Calu3 (cell line): ENCODE data around the gene DDX19B. TPM values are rescaled to one million over a fixed set of nuclear protein-coding genes. Genes with fewer than 3 reads are reported as not detected.

Experiments
- BruUV-seq: library from RNA; stranded (reverse); fragments of 400-500 nt; replicated peaks from 2 replicates; lab custom pipeline; 2021; lab: Mats Ljungman, UMichigan
- CTCF ChIA-PET: fragments of 300-600 bp; sonication (Branson Sonifier 250); formaldehyde crosslinking; loops from one replicate; lab custom pipeline; 2022; ENCODE audit warnings: antibody characterized with exemption; lab: Charles Lee
- DNase-seq: peaks from one replicate; pipeline ENCODE4 v3.0.0; 2022
- H3K27ac Mint-ChIP-seq: one replicate; pipeline ENCODE4 v1.8.0; 2022; ENCODE audit warnings: mixed read lengths; ENCODE audit not compliant: unreplicated experiment
- H3K27me3 Mint-ChIP-seq: one replicate; pipeline ENCODE4 v1.8.0; 2022; ENCODE audit warnings: mixed read lengths; ENCODE audit not compliant: unreplicated experiment
- H3K36me3 Mint-ChIP-seq: one replicate; pipeline ENCODE4 v1.8.0; 2022; ENCODE audit warnings: mild to moderate bottlenecking, moderate library complexity, mixed read lengths; ENCODE audit not compliant: insufficient read depth, unreplicated experiment
- H3K4me1 Mint-ChIP-seq: one replicate; pipeline ENCODE4 v1.8.0; 2022; ENCODE audit warnings: mild to moderate bottlenecking, low read depth, mixed read lengths; ENCODE audit not compliant: unreplicated experiment
- H3K4me3 Mint-ChIP-seq: one replicate; pipeline ENCODE4 v1.8.0; 2022; ENCODE audit warnings: mild to moderate bottlenecking, low read depth, moderate library complexity, mixed read lengths; ENCODE audit not compliant: unreplicated experiment
- H3K9me3 Mint-ChIP-seq: one replicate; pipeline ENCODE4 v1.8.0; 2022; ENCODE audit warnings: low read depth, mixed read lengths; ENCODE audit not compliant: unreplicated experiment
- intact Hi-C: fragments of 100-400 bp; cut with micrococcal nuclease; formaldehyde crosslinking; loops from one replicate; pipeline ENCODE4 v1.10.0; 2022; ENCODE audit not compliant: unreplicated experiment
- total RNA-seq: library from RNA; stranded (reverse); gene quantifications from 2 replicates; pipeline ENCODE4 v1.2.3, GENCODE V29; 2022
- TF ChIP-seq, protein P1 (sequence below): fragments of 200-600 bp; IDR thresholded peaks from one replicate; pipeline ENCODE4 v1.8.0; 2022; ENCODE audit warnings: antibody characterized with exemption; ENCODE audit not compliant: unreplicated experiment

Gene DDX19B
- total RNA-seq, 1 experiment from 2014 or later = 45.2 TPM

DNA sequence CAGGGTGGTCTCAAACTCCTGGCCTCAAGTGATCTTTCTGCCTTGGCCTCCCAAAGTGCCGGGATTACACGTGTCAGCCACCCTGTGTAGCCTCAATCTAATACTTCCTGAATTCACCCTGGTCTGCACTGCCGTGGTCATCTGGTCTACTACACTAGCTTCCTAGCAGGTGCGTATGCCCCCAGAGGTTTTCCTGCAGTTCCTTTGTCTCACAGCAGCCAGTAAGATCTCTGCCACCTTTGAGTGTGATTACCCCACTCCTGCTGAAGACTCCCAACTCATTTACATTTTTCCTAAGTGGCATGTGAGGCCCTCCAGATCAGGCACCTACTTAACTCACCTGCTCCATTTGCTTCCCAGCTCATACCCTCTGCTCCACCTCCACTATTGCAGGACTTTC is 42.6 kb downstream of the DDX19B start:
- BruUV-seq = no TSS peak
- intact Hi-C loops = no loop called here
- CTCF ChIA-PET = no interaction called here
- TF ChIP-seq, protein P1, sequence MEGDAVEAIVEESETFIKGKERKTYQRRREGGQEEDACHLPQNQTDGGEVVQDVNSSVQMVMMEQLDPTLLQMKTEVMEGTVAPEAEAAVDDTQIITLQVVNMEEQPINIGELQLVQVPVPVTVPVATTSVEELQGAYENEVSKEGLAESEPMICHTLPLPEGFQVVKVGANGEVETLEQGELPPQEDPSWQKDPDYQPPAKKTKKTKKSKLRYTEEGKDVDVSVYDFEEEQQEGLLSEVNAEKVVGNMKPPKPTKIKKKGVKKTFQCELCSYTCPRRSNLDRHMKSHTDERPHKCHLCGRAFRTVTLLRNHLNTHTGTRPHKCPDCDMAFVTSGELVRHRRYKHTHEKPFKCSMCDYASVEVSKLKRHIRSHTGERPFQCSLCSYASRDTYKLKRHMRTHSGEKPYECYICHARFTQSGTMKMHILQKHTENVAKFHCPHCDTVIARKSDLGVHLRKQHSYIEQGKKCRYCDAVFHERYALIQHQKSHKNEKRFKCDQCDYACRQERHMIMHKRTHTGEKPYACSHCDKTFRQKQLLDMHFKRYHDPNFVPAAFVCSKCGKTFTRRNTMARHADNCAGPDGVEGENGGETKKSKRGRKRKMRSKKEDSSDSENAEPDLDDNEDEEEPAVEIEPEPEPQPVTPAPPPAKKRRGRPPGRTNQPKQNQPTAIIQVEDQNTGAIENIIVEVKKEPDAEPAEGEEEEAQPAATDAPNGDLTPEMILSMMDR = no peak
- Mint-ChIP-seq H3K4me1 (peaks cover 7% of the 10 kb centered on the region), H3K27me3 (no peaks in the 10 kb centered on the region), H3K27ac (no peak overlapping the region), H3K36me3 (peaks cover 34% of the 10 kb centered on the region), H3K4me3 (no peak overlapping the region), H3K9me3 (no peaks in the 10 kb centered on the region)
- no peak for DNase-seq

DNA sequence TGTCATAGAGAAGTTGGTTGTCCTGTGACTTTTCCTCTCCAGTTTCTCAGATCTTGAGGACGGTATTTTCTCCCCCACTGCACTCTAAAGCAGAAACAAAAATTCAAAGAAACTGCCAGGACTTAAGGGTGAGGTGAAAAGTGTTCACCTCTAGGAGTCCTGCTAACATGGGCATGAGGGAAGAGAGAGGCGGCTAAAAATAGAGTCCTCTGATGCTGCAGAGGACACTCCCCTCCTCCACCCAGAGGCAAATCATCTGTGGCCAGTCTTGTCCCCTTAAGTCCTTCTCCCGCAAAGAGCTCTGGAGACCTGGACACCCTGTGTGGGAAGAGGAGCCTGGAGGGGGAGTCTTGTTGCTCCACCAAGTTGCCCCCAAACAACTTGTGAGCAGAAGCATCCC is 43.0 kb downstream of the DDX19B start:
- no TSS peak for BruUV-seq
- TF ChIP-seq, protein P1 = no peak
- Mint-ChIP-seq H3K27me3 (no peaks in the 10 kb centered on the region), H3K27ac (peak overlapping the region; percentile 33), H3K9me3 (no peaks in the 10 kb centered on the region), H3K36me3 (peaks cover 34% of the 10 kb centered on the region), H3K4me3 (no peak overlapping the region), H3K4me1 (peaks cover 7% of the 10 kb centered on the region)
- CTCF ChIA-PET = interaction anchor here (0.7 kb wide), 1 partner anchor 225 kb away, joined by 13 read pairs; no protein-coding TSS in a partner anchor
- DNase-seq = no peak
- intact Hi-C loops = no loop called here

DNA sequence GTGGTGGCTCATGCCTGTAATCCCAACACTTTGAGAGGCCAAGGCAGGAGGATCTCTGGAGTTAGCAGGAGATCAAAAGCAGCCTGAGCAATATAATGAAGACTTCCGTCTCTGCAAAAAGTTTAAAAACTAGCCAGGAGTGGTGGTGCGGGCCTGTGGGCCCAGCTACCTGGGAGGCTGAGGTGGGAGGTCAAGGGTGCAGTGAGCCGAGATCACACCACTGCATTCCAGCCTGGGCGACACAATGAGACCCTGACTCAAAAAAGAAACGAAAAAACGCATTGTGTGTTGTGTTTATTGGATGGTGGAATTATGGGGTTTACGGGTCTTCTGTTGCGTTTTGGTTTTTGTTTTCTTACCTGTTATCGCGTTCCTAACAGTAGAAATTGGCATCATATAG is 46.9 kb downstream of the DDX19B start:
- Mint-ChIP-seq H3K9me3 (no peaks in the 10 kb centered on the region), H3K27me3 (no peaks in the 10 kb centered on the region), H3K27ac (peak overlapping the region; percentile 98), H3K4me3 (peak overlapping the region; percentile 91), H3K4me1 (peaks cover 16% of the 10 kb centered on the region), H3K36me3 (peaks cover 48% of the 10 kb centered on the region)
- CTCF ChIA-PET = interaction anchor here (0.8 to 1.4 kb wide), 3 partner anchors 10 to 106 kb away, joined by 3 to 4 read pairs (median 3); no protein-coding TSS in a partner anchor
- intact Hi-C loops = no loop called here
- TSS peak; percentile 83 for BruUV-seq
- no peak for DNase-seq
- TF ChIP-seq, protein P1 = no peak

- Mint-ChIP-seq H3K36me3 (peaks cover 60% of the 10 kb centered on the region), H3K27ac (no peak overlapping the region)
Measured at GRCh38 chr16:70348991-70349390, 50.0 kb downstream of the DDX19B start.

More at GRCh38 chr16:70348991-70349390, 50.0 kb downstream of the DDX19B start:
- no peak overlapping the region for H3K4me3 Mint-ChIP-seq
- H3K4me1 Mint-ChIP-seq = peaks cover 16% of the 10 kb centered on the region
- H3K9me3 Mint-ChIP-seq = no peaks in the 10 kb centered on the region
- no TSS peak for BruUV-seq
- intact Hi-C loops = no loop called here
- no peaks in the 10 kb centered on the region for H3K27me3 Mint-ChIP-seq
- DNase-seq = no peak
- TF ChIP-seq, protein P1 = no peak
- CTCF ChIA-PET = no interaction called here
